Activated T-cell treated with anti-CD3 and anti-CD28 coated beads, Interleukin-2, amount 50 U/mL, for 72 hours (primary cell): ENCODE results near the gene PPP3R1. TPM values are rescaled to one million over a fixed set of nuclear protein-coding genes. Genes with fewer than 3 reads are reported as not detected.

Source experiments
- ATAC-seq, 2 donors: fragments of 150-1000 bp; cut with Tn5 transposase; replicated peaks in 1 of 2; 2 replicates each; pipeline ENCODE4 v1.10.0; 2021; ENCODE audit warnings: moderate library complexity in 2 of 2, mild to moderate bottlenecking in 1 of 2
- DNase-seq, 2 donors: peaks; one replicate each; pipeline ENCODE4 v3.0.0; 2021 to 2022; ENCODE audit warnings: mixed read lengths in 1 of 2
- H3K27ac Mint-ChIP-seq: one replicate; pipeline ENCODE4 v1.8.0; 2022; ENCODE audit warnings: mild to moderate bottlenecking, moderate library complexity, mixed read lengths
- H3K27me3 Mint-ChIP-seq: one replicate; pipeline ENCODE4 v1.8.0; 2022; ENCODE audit warnings: low read depth, mixed read lengths
- H3K36me3 Mint-ChIP-seq, 2 donors: one replicate each; pipeline ENCODE4 v1.8.0; 2022; ENCODE audit warnings: mixed read lengths in 2 of 2, mild to moderate bottlenecking in 1 of 2; ENCODE audit not compliant: insufficient read depth in 2 of 2
- H3K4me1 Mint-ChIP-seq: one replicate; pipeline ENCODE4 v1.8.0; 2022; ENCODE audit warnings: low read depth, mixed read lengths
- H3K4me3 Mint-ChIP-seq, 2 donors: one replicate each; pipeline ENCODE4 v1.8.0; 2022; ENCODE audit warnings: mild to moderate bottlenecking in 2 of 2, mixed read lengths in 2 of 2, moderate library complexity in 2 of 2
- H3K9me3 Mint-ChIP-seq, 2 donors: one replicate each; pipeline ENCODE4 v1.8.0; 2022; ENCODE audit warnings: mixed read lengths in 2 of 2
- total RNA-seq, 2 donors: library from RNA; stranded (reverse); gene quantifications; one replicate each; pipeline ENCODE4 v1.2.3, GENCODE V29; 2022

The PPP3R1 gene
- total RNA-seq, 2 donors from 2014 or later, result 81.1 to 83.8 TPM

DNA sequence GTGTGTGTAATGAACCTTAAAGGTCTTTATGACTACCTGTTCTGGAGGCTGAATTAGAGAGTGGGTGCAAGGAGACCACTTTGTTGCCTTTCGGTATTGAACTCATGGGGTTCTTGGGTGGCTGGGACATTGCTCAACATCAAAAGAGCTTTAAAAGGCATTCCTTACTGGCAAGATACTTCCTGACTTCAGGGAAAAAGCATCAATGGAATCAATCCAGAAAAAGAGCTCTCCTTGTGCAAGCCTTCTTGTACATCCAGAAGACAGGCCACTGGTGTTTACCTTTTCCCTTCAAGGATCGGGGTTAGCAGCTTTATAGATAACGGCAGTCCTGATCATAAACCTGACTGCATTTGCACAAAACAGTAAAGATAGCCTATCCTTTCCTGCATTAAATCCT lies 85.1 kb downstream of the PPP3R1 start:
- no peak for DNase-seq
- peaks cover under 1 to 8% of the 10 kb centered on the region in 2 donors for H3K36me3 Mint-ChIP-seq
- no peak overlapping the region for H3K4me3 Mint-ChIP-seq
- no peaks in the 10 kb centered on the region for H3K27me3 Mint-ChIP-seq
- no peaks in the 10 kb centered on the region for H3K4me1 Mint-ChIP-seq
- H3K9me3 Mint-ChIP-seq, result no peaks in the 10 kb centered on the region
- no peak for ATAC-seq
- peak overlapping the region; percentile 66 for H3K27ac Mint-ChIP-seq

DNA sequence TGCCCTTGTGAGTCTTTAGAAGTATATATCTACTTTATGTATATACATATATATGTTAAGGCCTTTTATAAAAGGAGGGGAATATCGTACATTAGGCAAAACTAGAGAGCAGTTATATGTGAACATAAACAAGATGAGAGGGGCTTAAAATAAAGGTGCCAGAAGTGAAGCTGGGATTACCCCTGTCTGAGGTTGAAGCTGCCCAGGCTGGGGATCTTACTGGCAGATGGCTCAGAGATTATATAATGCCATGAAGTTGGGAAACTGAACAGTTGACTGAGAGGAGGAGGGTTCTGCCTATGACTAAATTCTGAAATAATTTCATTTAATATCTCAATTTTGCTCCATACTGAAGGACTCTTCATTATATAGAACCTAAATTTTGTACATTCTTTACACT lies 88.7 kb downstream of the PPP3R1 start:
- H3K36me3 Mint-ChIP-seq, result peaks cover 5 to 21% of the 10 kb centered on the region in 2 donors
- ATAC-seq, result no peak
- no peaks in the 10 kb centered on the region for H3K9me3 Mint-ChIP-seq
- H3K27me3 Mint-ChIP-seq, result no peaks in the 10 kb centered on the region
- H3K27ac Mint-ChIP-seq, result no peak overlapping the region
- no peak overlapping the region for H3K4me3 Mint-ChIP-seq
- peaks cover 29% of the 10 kb centered on the region for H3K4me1 Mint-ChIP-seq
- no peak for DNase-seq

DNA sequence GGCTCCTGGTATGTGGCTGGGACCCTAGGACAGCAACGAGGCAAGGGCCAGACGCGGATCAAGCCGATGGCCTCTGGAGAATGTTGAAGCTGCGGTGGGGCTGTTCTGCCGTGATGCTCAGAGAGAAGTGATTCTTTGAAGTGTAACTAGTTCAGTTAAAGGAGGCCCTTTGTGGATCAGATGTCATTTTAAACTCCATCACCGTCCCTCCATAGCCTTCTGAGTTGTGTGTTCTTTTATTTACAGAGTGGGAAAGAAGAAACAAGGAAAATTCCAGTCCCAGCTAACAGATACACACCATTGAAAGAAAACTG lies 94.2 kb downstream of the PPP3R1 start:
- no peak for DNase-seq
- Mint-ChIP-seq H3K4me3 (peak overlapping the region; percentile 95 to 99), H3K36me3 (peaks cover 5 to 15% of the 10 kb centered on the region in 2 donors), H3K4me1 (peaks cover 51% of the 10 kb centered on the region), H3K9me3 (no peaks in the 10 kb centered on the region), H3K27ac (peak overlapping the region; percentile 98), H3K27me3 (no peaks in the 10 kb centered on the region)
- ATAC-seq, result no peak

DNA sequence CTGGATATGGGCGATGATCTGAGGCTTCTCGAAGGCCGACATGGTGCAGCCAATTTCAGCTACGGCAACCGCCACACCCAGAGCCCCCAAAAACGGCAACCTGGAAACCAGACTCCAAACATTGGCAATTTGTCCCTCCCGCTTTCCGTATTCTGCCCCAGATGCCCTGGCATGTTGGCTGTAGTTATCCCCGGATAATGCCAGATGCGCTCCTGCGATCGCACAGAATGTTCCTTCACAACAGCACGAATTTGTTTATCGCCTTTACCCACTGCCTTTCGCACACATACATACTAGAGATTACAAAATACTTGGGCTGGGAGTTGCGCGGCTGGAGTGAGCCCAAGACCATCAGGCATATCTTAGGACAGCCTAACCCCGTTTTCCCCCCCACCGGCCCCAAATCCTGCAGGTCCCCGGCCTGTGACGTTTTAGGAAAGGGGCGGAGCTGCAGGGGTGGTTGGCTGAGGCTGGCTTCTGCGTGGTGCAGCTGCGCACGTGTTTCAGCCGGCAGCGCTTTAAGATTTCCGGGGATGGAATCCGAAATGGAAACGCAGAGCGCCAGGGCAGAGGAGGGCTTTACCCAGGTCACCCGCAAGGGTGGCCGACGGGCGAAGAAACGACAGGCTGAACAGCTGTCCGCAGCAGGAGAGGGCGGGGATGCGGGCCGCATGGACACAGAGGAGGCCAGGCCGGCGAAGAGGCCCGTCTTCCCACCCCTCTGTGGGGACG lies 94.8 kb downstream of the PPP3R1 start, which contains the start of gene PNO1:
Gene PNO1, plus strand, starts transcription at position 487 of the 732 bp plus-strand sequence. Its CDS starts 47 bp downstream, at position 534.
- H3K27ac Mint-ChIP-seq, result peak within 1 kb of the TSS; percentile 98
- ATAC-seq (peak; percentile 95 to 96), DNase-seq (peak; percentile 97)
- H3K27me3 Mint-ChIP-seq, result no peaks in the 10 kb centered on the region
- H3K4me1 Mint-ChIP-seq, result peaks cover 56% of the 10 kb centered on the region
- peak within 1 kb of the TSS; percentile 95 to 99 for H3K4me3 Mint-ChIP-seq
- H3K9me3 Mint-ChIP-seq, result no peaks in the 10 kb centered on the region
- H3K36me3 Mint-ChIP-seq, result peaks cover 5 to 15% of the 10 kb centered on the region in 2 donors

DNA sequence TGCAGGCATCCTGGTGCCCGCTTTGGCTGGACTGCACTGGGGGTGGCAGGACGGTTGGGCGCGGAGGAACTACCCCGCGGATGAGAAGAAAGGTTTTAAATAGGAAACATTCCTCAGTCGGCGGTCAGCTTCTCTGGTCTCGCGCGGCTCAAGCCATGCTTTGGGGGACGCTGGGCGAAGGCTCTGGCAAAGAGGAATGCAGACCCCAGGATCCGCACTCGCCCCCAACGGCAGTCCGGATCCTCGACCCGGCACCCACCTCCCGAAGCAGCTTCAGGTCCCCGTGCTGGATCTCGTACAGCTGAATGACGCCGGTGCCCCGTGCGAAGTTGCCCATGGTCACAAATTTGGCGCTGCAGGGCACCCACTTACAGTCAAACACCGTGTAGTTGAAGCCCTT lies 95.3 kb downstream of the PPP3R1 start:
- Mint-ChIP-seq H3K36me3 (peaks cover 3 to 15% of the 10 kb centered on the region in 2 donors), H3K4me1 (peaks cover 61% of the 10 kb centered on the region), H3K27me3 (no peaks in the 10 kb centered on the region), H3K4me3 (peak overlapping the region; percentile 95 to 99), H3K9me3 (no peaks in the 10 kb centered on the region), H3K27ac (peak overlapping the region; percentile 98)
- ATAC-seq (peak; percentile 51 to 60), DNase-seq (no peak)

DNA sequence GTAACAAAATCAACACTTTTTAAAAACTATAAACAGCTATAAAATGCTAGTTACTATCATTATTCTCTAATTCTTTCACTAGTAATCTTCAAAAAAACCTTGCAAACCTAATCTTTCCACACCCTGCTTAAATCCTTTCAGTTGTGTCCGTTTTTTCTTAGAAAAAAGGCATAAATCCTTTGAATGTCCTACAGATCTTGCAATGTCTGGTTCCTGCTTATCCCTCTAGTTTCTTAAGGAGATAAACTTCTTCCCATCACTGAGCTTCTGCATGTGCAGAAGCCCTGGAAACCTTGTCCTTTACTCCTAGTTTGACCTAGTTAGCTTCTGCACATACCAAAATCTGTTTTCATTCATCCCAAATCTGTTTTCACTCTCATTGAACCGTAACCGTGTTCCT lies 95.9 kb downstream of the PPP3R1 start:
- Mint-ChIP-seq H3K4me1 (peaks cover 61% of the 10 kb centered on the region), H3K27me3 (no peaks in the 10 kb centered on the region), H3K27ac (peak overlapping the region; percentile 98), H3K9me3 (no peaks in the 10 kb centered on the region), H3K4me3 (peak overlapping the region; percentile 95 to 99), H3K36me3 (peaks cover 3 to 14% of the 10 kb centered on the region in 2 donors)
- DNase-seq, result no peak
- ATAC-seq, result no peak

DNA sequence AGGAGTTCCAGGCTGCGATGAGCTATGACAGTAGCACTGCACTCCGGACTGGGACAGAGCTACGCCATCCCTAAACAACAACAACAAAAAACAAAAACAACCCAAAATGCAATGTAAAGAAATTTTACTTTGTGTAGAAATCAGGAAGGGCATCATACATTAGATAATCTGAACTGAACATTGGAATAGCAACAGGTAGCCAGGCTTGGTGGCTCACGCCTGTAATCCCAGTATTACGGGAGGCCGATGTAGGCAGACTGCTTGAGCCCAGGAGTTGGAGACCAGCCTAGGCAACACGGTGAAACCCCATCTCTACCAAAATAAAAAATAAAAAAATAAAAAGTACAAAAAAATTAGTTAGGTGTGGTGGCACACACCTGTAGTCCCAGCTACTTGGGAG lies 96.7 kb downstream of the PPP3R1 start:
- Mint-ChIP-seq H3K36me3 (peaks cover 0 to 7% of the 10 kb centered on the region in 2 donors), H3K4me3 (peak overlapping the region; percentile 64 to 95), H3K27me3 (no peaks in the 10 kb centered on the region), H3K9me3 (no peaks in the 10 kb centered on the region), H3K4me1 (peaks cover 61% of the 10 kb centered on the region), H3K27ac (no peak overlapping the region)
- DNase-seq (no peak), ATAC-seq (no peak)

DNA sequence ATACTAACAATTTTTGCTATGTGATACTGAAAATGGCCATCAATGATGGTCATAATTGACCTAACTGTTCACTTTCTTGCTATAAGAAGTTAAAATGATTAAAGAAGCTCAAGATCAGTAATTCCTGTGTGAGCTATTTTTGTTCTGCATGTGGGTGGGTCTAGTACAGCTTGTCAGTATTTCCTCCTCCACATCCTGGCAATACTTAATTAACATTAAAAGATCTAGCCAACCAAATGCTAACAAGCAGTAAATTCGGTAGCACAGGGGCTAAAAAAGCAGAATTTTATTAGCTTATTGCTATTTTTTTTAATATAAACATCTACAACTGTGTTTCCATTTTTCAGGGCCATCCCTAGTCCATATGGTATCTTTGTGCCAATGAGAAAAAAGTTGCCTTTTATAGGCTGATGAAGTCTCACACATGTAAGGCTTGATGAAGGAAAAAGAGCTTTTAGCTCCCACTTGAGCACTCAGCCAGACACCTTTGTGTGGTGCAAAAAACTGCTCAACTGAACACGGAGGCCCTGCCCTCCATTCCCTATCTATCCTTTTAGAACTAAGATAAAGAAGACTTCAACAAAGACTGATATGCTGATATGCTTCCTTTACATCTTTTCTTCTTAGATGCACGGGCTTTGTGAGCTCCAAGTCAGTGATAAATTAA lies 99.5 kb downstream of the PPP3R1 start:
- Mint-ChIP-seq H3K27me3 (no peaks in the 10 kb centered on the region), H3K9me3 (no peaks in the 10 kb centered on the region), H3K27ac (peak overlapping the region; percentile 87), H3K36me3 (peaks cover 0 to 2% of the 10 kb centered on the region in 2 donors), H3K4me1 (peaks cover 44% of the 10 kb centered on the region), H3K4me3 (peak overlapping the region; percentile 31 to 65)
- DNase-seq (no peak), ATAC-seq (no peak)

DNA sequence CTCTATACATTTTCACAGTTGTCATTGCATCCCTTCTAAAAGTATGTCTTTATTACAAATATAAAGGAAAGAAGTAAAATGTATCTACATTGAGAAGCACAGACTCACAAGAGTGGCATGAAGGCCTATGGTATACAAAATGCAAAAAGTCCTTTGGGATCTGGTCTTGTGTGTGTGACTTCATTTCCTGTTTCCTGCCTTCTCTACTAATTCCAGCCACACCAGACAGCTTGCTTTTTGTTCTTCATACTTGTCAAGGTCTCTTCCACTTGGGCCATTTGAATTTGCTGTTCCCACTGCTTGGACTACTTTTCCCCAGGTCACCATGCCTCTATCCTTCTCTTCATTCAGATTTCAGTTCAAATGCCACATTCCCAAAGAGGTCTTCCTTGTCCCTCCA lies 101.3 kb downstream of the PPP3R1 start:
- Mint-ChIP-seq H3K4me3 (no peak overlapping the region), H3K27ac (no peak overlapping the region), H3K27me3 (no peaks in the 10 kb centered on the region), H3K36me3 (no peaks in the 10 kb centered on the region), H3K9me3 (no peaks in the 10 kb centered on the region), H3K4me1 (peaks cover 35% of the 10 kb centered on the region)
- ATAC-seq (no peak), DNase-seq (no peak)

DNA sequence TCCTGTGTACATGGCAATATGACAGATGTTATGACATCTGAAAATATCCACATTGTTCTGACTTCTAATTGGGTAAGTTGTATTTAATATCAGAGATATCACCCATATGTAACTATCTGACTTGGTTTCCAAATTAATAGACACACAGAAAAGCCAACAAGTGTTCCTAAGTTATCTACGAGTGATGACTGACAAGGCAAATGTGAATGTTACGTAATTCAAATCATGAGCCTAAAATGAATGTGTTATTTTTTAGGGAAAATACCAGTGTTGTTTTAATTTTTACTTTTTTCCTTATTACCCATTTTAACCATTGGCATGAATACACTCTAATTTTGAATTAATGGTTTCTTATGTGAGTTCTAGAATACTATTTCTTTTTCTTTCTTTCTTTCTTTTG lies 110.5 kb downstream of the PPP3R1 start:
- Mint-ChIP-seq H3K4me3 (no peak overlapping the region), H3K27me3 (no peaks in the 10 kb centered on the region), H3K27ac (no peak overlapping the region), H3K4me1 (no peaks in the 10 kb centered on the region), H3K9me3 (no peaks in the 10 kb centered on the region), H3K36me3 (no peaks in the 10 kb centered on the region)
- DNase-seq, result no peak
- no peak for ATAC-seq

DNA sequence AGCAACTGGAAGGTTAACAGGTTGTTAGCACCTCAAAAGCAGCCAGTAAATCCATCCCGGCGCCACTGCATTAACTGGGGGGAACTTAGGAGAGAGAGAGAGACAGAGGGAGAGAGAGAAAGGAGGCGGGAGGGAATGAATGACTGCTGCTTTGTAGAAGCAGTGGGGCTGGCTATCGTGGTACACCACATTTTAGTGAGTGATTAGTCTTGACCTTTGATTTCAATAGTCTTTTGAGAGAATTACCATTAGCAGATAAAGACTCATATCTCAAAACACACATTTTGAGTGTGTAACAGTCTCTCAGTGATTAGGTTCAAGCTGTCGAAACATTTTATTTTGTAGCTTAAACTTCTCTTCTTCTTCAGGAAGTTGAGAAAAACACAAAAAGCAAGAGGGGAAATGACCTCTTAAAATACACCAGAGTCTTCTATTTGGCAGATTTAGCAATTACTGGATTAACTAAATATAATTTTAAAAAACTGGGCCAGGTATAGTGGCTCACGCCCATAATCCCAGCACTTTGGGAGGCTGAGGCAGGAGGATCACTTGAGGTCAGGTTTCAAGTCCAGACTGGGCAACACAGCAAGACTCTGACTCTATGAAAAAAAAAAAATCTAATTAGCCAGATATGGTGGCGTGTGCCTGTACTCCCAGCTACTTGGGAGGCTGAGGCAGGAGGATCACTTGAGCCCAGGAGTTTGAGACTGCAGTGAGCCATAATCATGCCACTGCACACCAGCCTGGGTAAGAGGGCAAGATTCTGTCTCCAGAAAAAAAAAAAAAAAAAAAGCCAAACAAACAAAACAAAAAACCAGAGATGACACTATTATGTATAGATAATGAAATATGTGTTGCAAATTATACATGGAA lies 116.6 kb downstream of the PPP3R1 start:
- no peak for DNase-seq
- H3K4me3 Mint-ChIP-seq, result no peak overlapping the region
- H3K36me3 Mint-ChIP-seq, result no peaks in the 10 kb centered on the region
- no peaks in the 10 kb centered on the region for H3K4me1 Mint-ChIP-seq
- H3K27ac Mint-ChIP-seq, result no peak overlapping the region
- H3K27me3 Mint-ChIP-seq, result no peaks in the 10 kb centered on the region
- H3K9me3 Mint-ChIP-seq, result no peaks in the 10 kb centered on the region
- ATAC-seq, result no peak

DNA sequence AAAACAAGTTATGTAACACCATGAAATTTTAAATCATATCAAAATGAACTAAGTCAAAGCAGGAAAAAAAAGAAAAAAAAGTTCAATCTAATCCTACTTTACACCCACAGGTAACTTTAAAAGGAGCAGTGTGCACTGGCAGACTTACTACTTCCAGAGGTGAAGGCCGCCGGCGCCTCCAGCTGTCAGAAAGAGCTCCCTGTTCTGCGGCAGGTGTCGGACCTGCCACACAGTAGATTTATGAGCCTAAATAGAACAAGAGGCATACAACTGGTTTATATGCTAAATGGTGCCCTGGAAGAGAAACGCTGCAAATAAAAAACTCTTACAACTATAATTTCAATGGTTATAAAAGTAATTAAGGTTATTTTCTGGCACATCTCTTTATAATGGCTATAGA lies 117.8 kb downstream of the PPP3R1 start:
- ATAC-seq (no peak), DNase-seq (no peak)
- H3K27me3 Mint-ChIP-seq, result no peaks in the 10 kb centered on the region
- no peak overlapping the region for H3K4me3 Mint-ChIP-seq
- H3K36me3 Mint-ChIP-seq, result no peaks in the 10 kb centered on the region
- no peaks in the 10 kb centered on the region for H3K4me1 Mint-ChIP-seq
- H3K9me3 Mint-ChIP-seq, result no peaks in the 10 kb centered on the region
- peak overlapping the region; percentile 22 for H3K27ac Mint-ChIP-seq

DNA sequence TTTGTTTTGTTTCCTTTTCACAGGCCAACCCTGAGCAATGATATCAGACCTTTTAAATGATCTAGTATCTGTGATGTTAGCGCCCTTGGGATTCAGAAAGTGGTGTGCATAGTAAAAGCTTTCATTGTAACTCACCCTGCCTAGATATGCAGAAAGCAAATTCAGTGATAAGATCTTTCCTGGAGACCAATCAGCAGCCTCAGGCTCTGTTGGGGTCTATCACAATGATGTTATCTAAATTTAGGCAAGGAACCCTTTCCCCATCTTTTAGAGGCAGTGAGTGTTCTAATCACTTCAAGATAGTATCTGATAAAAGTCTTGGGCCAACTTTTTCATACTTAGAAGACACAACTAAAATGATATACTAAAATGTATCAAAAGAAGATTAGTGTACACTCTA lies 118.2 kb downstream of the PPP3R1 start:
- Mint-ChIP-seq H3K27me3 (no peaks in the 10 kb centered on the region), H3K27ac (peak overlapping the region; percentile 22), H3K36me3 (no peaks in the 10 kb centered on the region), H3K4me3 (no peak overlapping the region), H3K4me1 (no peaks in the 10 kb centered on the region), H3K9me3 (no peaks in the 10 kb centered on the region)
- DNase-seq (no peak), ATAC-seq (no peak)
